H9 (cell line): Measurements from ENCODE around the gene KDSR. TPM values are rescaled to one million over a fixed set of nuclear protein-coding genes. Genes with fewer than 3 reads are reported as not detected.

Experiments
- DNase-seq: peaks from one replicate; pipeline ENCODE4 v3.0.0-alpha.2; 2017
- H2AFZ ChIP-seq: one replicate; pipeline ENCODE4 v1.6.1; 2013; ENCODE audit warnings: mild to moderate bottlenecking, low read length, control low read depth, moderate library complexity
- H2AK5ac ChIP-seq: 2 replicates; pipeline ENCODE4 v1.6.1; 2013; ENCODE audit warnings: low read length, control low read depth, mixed read lengths; ENCODE audit not compliant: insufficient read length
- H2BK120ac ChIP-seq: one replicate; pipeline ENCODE4 v1.6.1; 2013; ENCODE audit warnings: low read depth, mild to moderate bottlenecking, low read length, control low read depth, inconsistent platforms; ENCODE audit not compliant: poor library complexity, severe bottlenecking
- H2BK12ac ChIP-seq: 2 replicates; pipeline ENCODE4 v1.6.1; 2013; ENCODE audit warnings: low read length, control low read depth, mixed read lengths, low read depth; ENCODE audit not compliant: insufficient read length
- H2BK15ac ChIP-seq: 2 replicates; pipeline ENCODE4 v1.6.1; 2013; ENCODE audit warnings: low read depth, low read length, control low read depth
- H2BK20ac ChIP-seq: one replicate; pipeline ENCODE4 v1.6.1; 2013; ENCODE audit warnings: low read depth, mild to moderate bottlenecking, low read length, control low read depth, inconsistent platforms; ENCODE audit not compliant: poor library complexity, severe bottlenecking
- H2BK5ac ChIP-seq: 2 replicates; pipeline ENCODE4 v1.6.1; 2013; ENCODE audit warnings: low read length, control low read depth, mixed read lengths; ENCODE audit not compliant: insufficient read length
- H3K14ac ChIP-seq: 2 replicates; pipeline ENCODE4 v1.6.1; 2013; ENCODE audit warnings: low read length, control low read depth; ENCODE audit not compliant: insufficient read depth
- H3K18ac ChIP-seq: 2 replicates; pipeline ENCODE4 v1.6.1; 2013; ENCODE audit warnings: low read depth, mild to moderate bottlenecking, mixed read lengths, low read length, control low read depth; ENCODE audit not compliant: insufficient read length
- H3K23ac ChIP-seq: 2 replicates; pipeline ENCODE4 v1.6.1; 2013; ENCODE audit warnings: low read length, control low read depth, mixed read lengths, low read depth; ENCODE audit not compliant: insufficient read length
- H3K23me2 ChIP-seq: 2 replicates; pipeline ENCODE4 v1.6.1; 2013; ENCODE audit warnings: low read depth, mild to moderate bottlenecking, mixed read lengths, low read length, control low read depth; ENCODE audit not compliant: insufficient read length, poor library complexity, severe bottlenecking
- H3K27ac ChIP-seq: 2 replicates; pipeline ENCODE4 v1.5.1; 2013; ENCODE audit warnings: low read length, control low read depth, mixed read lengths, low read depth; ENCODE audit not compliant: insufficient read length
- H3K27me3 ChIP-seq: 2 replicates; pipeline ENCODE4 v1.6.1; 2013; ENCODE audit warnings: low read length, control low read depth, inconsistent platforms; ENCODE audit not compliant: insufficient read depth
- H3K4ac ChIP-seq: 2 replicates; pipeline ENCODE4 v1.6.1; 2013; ENCODE audit warnings: low read depth, mild to moderate bottlenecking, control low read depth, inconsistent platforms, low read length, moderate library complexity
- H3K4me1 ChIP-seq: 2 replicates; pipeline ENCODE4 v1.6.1; 2013; ENCODE audit warnings: low read length, control low read depth, inconsistent platforms; ENCODE audit not compliant: insufficient read depth
- H3K4me2 ChIP-seq: 2 replicates; pipeline ENCODE4 v1.6.1; 2013; ENCODE audit warnings: low read length, control low read depth, mixed read lengths; ENCODE audit not compliant: insufficient read length, insufficient read depth
- H3K56ac ChIP-seq: 2 replicates; pipeline ENCODE4 v1.6.1; 2013; ENCODE audit warnings: low read depth, mild to moderate bottlenecking, mixed read lengths, low read length, control low read depth; ENCODE audit not compliant: insufficient read length
- H3K79me1 ChIP-seq: 2 replicates; pipeline ENCODE4 v1.6.1; 2013; ENCODE audit warnings: low read depth, mild to moderate bottlenecking, moderate library complexity, low read length, control low read depth, inconsistent platforms; ENCODE audit not compliant: insufficient read depth, poor library complexity, severe bottlenecking
- H3K79me2 ChIP-seq: 2 replicates; pipeline ENCODE4 v1.6.1; 2013; ENCODE audit warnings: low read length, control low read depth, inconsistent platforms; ENCODE audit not compliant: insufficient read depth
- H3K9ac ChIP-seq: 2 replicates; pipeline ENCODE4 v1.6.1; 2013; ENCODE audit warnings: low read length, control low read depth, mixed read lengths; ENCODE audit not compliant: insufficient read length; ENCODE audit errors: extremely low read depth
- H3K9me3 ChIP-seq: one replicate; pipeline ENCODE4 v1.6.1; 2013; ENCODE audit warnings: low read depth, low read length, inconsistent platforms; ENCODE audit not compliant: control insufficient read depth
- H3T11ph ChIP-seq: one replicate; pipeline ENCODE4 v1.6.1; 2013; ENCODE audit warnings: mild to moderate bottlenecking, low read length, control low read depth, inconsistent platforms
- H4K20me1 ChIP-seq: one replicate; pipeline ENCODE4 v1.6.1; 2013; ENCODE audit not compliant: control insufficient read depth, insufficient read length, insufficient read depth
- H4K5ac ChIP-seq: 2 replicates; pipeline ENCODE4 v1.6.1; 2013; ENCODE audit warnings: low read depth, mild to moderate bottlenecking, mixed read lengths, low read length, control low read depth; ENCODE audit not compliant: insufficient read length
- H4K8ac ChIP-seq: replicated peaks from 2 replicates; pipeline ENCODE4 v1.6.1; 2013; ENCODE audit warnings: low read length, control low read depth, mixed read lengths, low read depth; ENCODE audit not compliant: insufficient read length
- H4K91ac ChIP-seq: 2 replicates; pipeline ENCODE4 v1.6.1; 2013; ENCODE audit warnings: low read depth, mild to moderate bottlenecking, moderate library complexity, mixed read lengths, low read length, control low read depth; ENCODE audit not compliant: insufficient read length
- H3K27ac Mint-ChIP-seq, 3 experiments: 2 replicates in 2 of 3; 3 replicates in 1 of 3; pipeline ENCODE4 v1.8.0; 2020 to 2021; ENCODE audit warnings: mixed read lengths in 3 of 3, mild to moderate bottlenecking in 1 of 3, moderate library complexity in 1 of 3
- H3K27me3 Mint-ChIP-seq: 2 replicates; pipeline ENCODE4 v1.8.0; 2021; ENCODE audit warnings: low read depth, mild to moderate bottlenecking, moderate library complexity, mixed read lengths
- H3K36me3 Mint-ChIP-seq, 3 experiments: 2 replicates in 2 of 3; 3 replicates in 1 of 3; pipeline ENCODE4 v1.8.0; 2020 to 2021; ENCODE audit warnings: low read depth in 3 of 3, mixed read lengths in 3 of 3; ENCODE audit not compliant: insufficient read depth in 1 of 3
- H3K4me1 Mint-ChIP-seq, 2 experiments: 2 replicates each; pipeline ENCODE4 v1.8.0; 2020; ENCODE audit warnings: mixed read lengths in 2 of 2
- H3K4me3 Mint-ChIP-seq, 2 experiments: 2 replicates in 1 of 2; 3 replicates in 1 of 2; pipeline ENCODE4 v1.8.0; 2020 to 2021; ENCODE audit warnings: mild to moderate bottlenecking in 2 of 2, mixed read lengths in 2 of 2, moderate library complexity in 1 of 2
- H3K9me3 Mint-ChIP-seq, 2 experiments: 2 replicates in 1 of 2; 3 replicates in 1 of 2; pipeline ENCODE4 v1.8.0; 2020; ENCODE audit warnings: mild to moderate bottlenecking in 2 of 2, mixed read lengths in 2 of 2, moderate library complexity in 1 of 2
- WGBS: extraction: QIAGEN DNeasy Blood & Tissue Kit; methylation state at CpG from one replicate; pipeline ENCODE4 v1.1.7; 2013; ENCODE audit warnings: missing lambda C conversion rate, low lambda C conversion rate, mixed read lengths; ENCODE audit not compliant: insufficient read length; ENCODE audit errors: extremely low coverage; 5-methylcytosine and 5-hydroxymethylcytosine counted together
- total RNA-seq: library from RNA; stranded (reverse); gene quantifications from 2 replicates; pipeline ENCODE4 v1.2.1, GENCODE V29; 2021
- TF ChIP-seq, protein P1 (sequence below): fragments of 200-600 bp; sonication (generic); conservative IDR thresholded peaks from 3 replicates; pipeline ENCODE4 v1.8.0; 2021; ENCODE audit warnings: antibody characterized with exemption, mild to moderate bottlenecking

The KDSR gene
- total RNA-seq, 1 experiment from 2014 or later: 58.5 TPM

DNA sequence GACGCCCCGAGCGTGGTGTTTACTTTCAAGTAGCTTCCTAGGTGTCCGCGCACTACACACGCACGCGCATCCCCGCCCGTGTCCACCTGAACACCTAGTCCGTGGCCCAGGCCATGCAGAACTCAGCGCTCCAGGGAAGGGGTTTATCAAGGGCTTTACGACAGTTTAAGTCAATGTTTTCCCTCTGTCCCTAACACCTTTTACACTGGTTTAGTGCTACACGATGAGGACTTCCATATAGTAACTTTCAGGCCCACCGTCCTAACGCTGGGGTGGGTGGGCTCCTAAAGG is 46.1 kb downstream of the KDSR start:
- no peaks in the 10 kb centered on the region; a peak in 1 of 7 replicates for H3K36me3 Mint-ChIP-seq
- Histone ChIP-seq H4K20me1 (no peaks in the 10 kb centered on the region), H3K79me1 (no peaks in the 10 kb centered on the region), H2AFZ (no peak overlapping the region), H2BK15ac (no peak overlapping the region), H3K4ac (no peak overlapping the region), H3K27ac (no peak overlapping the region), H3T11ph (no peak overlapping the region), H2AK5ac (no peak overlapping the region), H4K91ac (no peak overlapping the region), H3K23ac (no peak overlapping the region), H3K4me2 (peak overlapping the region; percentile 53), H3K14ac (no peak overlapping the region), H3K23me2 (peaks cover 19% of the 10 kb centered on the region), H3K4me1 (0 out of 2 replicates have a peak, but pooled peaks cover 2% of the 10 kb centered on the region), H3K27me3 (peaks cover 10% of the 10 kb centered on the region; the same call in 1 of the 2 replicates), H4K8ac (no peak overlapping the region), H3K18ac (no peak overlapping the region), H3K9ac (no peak overlapping the region), H2BK12ac (no peak overlapping the region), H2BK120ac (no peak overlapping the region), H2BK20ac (no peak overlapping the region), H3K56ac (no peak overlapping the region), H3K79me2 (no peaks in the 10 kb centered on the region), H4K5ac (no peak overlapping the region), H2BK5ac (no peak overlapping the region), H3K9me3 (no peaks in the 10 kb centered on the region)
- TF ChIP-seq, protein P1, sequence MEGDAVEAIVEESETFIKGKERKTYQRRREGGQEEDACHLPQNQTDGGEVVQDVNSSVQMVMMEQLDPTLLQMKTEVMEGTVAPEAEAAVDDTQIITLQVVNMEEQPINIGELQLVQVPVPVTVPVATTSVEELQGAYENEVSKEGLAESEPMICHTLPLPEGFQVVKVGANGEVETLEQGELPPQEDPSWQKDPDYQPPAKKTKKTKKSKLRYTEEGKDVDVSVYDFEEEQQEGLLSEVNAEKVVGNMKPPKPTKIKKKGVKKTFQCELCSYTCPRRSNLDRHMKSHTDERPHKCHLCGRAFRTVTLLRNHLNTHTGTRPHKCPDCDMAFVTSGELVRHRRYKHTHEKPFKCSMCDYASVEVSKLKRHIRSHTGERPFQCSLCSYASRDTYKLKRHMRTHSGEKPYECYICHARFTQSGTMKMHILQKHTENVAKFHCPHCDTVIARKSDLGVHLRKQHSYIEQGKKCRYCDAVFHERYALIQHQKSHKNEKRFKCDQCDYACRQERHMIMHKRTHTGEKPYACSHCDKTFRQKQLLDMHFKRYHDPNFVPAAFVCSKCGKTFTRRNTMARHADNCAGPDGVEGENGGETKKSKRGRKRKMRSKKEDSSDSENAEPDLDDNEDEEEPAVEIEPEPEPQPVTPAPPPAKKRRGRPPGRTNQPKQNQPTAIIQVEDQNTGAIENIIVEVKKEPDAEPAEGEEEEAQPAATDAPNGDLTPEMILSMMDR: no peak
- peak overlapping the region; percentile 74 to 85 for H3K4me3 Mint-ChIP-seq
- peaks cover 21 to 35% of the 10 kb centered on the region in 2 experiments for H3K4me1 Mint-ChIP-seq
- H3K27ac Mint-ChIP-seq: no peak overlapping the region
- no peak for DNase-seq
- WGBS: no CpG with 5 or more reads among the region's 16 CpGs
- no peaks in the 10 kb centered on the region; a peak in 1 of 5 replicates for H3K9me3 Mint-ChIP-seq
- H3K27me3 Mint-ChIP-seq: peaks cover 49% of the 10 kb centered on the region
